GM20431 (cell line): Measurements from ENCODE around the gene HOXA3.

Experiments used
- in situ Hi-C: fragments of 300-500 bp; cut with MseI, MboI; formaldehyde crosslinking; loops from one replicate; pipeline ENCODE4 v1.15.0; 2020; ENCODE audit warnings: low sequenced_read_pairs; ENCODE audit not compliant: unreplicated experiment

HOXA3 gene

DNA sequence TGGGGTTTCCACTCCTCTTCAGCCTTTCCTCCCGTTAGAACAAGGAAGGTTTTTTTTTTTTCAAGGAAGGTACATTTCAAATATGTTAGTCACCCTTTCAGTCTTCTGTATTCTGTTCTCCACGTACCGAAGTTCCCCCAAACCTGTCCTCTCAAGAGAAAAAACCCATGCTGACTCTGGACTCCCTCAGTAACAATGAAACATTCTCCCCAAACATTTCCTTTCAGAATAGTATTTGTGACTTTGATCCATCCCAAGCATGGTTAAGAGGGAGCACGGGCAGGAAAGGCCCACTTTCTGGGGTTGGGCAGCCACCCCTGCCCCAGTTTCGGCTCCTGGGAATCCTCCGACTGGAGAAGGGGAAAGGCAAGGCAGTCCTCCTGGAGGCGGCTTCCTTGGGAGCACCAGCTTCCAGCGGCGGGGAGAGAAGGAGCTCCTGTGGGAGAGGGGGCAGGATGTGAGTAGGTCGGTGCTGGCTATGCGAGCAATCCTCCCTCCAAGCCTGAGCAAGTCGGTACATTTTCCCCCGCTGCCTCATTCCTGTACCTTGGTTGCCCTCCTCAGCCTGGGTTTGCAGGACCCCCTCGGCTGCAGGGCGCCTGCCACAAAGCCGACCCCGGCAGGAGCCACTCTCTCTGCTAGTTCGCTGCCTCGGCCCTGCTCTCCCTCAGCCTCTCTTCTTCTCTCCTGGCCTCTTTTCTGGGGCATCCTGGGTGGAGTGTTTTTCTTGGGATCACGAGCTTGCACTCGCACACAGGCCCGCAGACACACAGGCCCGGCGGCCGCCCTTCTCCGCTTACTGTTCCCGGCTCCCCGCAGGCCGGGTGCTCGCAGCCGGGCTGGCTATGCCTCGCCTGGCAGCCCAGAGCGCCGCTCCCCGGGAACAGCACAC, 54.5 kb downstream of the HOXA3 start:
- in situ Hi-C loops, result no loop called here

DNA sequence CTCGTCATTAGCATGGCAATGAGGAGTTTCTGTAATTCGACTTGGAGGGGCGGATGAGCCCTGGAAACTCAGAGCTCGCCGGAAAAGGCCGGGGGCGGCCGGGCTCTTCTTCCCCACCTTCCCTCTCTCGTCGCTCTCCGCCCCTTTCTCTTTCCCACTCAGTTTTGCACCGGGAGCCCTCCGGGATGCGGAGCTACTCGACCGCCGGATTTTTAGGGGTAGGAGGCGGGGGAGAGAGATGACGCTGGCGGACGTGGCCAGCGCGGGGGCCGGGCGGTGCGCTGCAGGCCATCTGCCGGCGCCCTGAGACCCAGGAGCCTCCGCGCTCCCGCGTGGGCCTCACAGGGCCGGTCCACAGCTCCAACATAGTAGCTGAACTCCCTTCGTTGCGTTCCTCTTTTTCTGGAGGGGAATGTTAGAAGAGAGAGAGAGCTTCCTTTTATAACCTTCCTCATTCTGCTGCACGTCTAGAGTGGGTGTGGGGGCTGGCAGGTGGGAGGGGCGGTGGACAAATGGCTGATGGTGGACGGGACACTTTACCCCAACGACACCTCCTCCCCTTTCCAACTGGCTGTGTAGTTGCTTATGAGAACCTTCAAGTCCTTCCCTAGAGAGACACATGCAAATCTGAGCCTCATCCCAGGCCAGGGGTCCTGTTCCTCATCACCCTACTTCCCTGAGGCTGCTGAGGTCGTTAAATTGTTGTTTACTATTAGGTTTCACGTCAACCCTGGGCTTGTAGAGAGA, 55.4 kb downstream of the HOXA3 start:
- in situ Hi-C loops, result no loop called here

DNA sequence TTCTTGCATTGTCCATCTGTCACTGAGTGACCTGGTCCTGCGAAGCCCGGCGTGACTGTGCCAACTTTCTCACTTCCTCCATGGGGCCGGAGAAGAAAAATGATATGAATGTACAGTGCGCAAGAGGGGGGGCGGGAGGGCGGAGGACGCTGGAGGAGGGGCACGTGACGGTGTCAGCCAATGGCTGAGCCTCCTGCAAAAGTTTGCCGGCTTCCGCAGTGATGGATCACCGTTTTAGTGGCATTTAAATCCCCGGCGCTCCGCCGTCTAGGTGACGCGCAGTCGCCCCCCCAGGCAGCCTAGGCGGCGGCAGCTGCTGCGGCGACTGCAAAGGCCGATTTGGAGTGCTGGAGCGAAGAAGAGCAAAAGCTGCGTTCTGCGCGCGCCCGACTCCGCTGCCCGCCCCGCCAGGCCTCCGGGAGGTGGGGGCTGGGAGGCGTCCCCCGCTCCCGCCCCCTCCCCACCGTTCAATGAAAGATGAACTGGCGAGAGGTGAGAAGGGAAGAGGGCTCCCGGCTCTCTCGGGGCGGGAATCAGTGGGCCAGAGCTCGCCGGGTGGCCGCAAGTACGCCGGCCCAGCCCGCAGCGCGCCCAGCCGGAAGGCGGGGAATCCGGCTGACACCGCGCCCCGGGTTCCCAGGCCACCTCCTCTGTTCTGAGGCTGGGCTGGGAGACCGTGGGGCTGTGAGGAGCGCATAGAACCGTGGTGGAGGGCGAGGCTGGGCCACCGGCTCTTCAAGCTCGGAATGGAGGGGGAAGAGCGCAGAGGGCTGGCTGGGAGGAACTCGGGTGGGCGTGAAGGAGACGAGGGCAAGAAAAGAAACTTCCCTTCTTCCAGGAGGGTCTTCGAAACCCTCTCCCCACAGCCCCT, 56.3 kb downstream of the HOXA3 start, which contains the start of gene HOXA1:
TSS of gene HOXA1 (minus strand) at position 104 of the 871 bp plus-strand sequence. CDS start at position 16, 88 bp downstream.
- in situ Hi-C loops, result no loop called here

DNA sequence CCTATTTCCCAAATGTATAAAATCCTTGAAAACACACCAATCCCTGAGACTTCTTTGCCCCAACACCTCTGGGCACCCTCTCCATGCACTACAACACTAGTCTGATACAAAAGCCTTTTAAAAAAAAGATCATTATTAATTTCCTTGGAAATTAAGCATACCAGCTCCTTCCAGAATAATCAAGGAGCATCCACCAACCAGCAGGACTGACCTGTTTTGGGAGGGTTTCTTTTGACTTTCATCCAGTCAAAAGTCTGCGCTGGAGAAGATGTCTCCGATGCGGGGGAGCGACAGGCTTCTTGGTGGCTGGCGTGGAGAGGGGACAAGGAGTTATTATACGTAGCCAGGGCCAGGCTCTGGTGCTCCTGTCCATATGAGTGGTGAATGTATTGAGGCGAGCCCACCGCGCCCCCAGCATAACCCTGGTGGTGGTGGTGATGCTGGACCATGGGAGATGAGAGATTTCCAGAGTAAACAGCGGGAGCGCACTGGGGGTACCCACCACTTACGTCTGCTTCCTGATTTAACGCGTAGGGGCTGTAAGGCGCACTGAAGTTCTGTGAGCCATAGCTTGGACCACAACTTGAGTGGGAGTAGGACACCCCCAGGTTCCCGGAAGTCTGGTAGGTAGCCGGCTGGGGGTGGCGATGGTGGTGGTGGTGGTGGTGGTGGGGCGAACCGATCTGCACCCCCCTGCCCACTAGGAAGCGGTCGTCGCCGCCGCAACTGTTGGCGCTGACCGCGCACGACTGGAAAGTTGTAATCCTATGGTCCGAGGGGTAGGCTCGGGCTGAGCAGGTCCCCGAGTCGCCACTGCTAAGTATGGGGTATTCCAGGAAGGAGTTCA, 57.1 kb downstream of the HOXA3 start:
- in situ Hi-C loops, result no loop called here

DNA sequence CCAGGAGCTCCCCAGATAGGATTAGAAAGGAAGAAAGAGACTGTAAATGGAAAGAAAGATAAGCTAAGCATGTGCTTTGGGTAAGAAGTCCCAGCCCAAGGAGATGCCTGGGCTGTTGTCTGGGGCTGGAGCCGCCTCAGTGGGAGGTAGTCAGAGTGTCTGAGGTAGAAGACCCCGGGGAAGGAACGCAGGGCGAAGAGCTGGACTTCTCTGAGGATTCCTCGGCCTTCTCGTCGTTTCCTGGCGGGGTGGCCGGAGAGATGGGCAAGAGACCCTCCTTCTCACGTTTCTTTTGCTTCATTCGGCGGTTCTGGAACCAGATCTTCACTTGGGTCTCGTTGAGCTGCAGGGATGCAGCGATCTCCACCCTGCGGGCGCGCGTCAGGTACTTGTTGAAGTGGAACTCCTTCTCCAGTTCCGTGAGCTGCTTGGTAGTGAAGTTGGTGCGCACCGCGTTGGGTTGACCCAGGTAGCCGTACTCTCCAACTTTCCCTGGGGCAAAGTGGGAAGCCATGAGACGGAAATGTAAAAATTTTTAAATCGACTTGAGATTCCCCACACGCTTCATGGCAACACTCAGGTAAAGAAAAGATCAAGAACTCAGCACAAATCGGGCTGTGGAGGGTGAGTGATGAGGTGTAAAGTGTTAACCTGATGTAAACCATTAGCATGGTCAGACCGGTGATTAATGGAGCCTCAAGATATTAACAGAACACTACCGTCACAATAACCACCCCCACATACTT, 57.9 kb downstream of the HOXA3 start:
- in situ Hi-C loops, result no loop called here

DNA sequence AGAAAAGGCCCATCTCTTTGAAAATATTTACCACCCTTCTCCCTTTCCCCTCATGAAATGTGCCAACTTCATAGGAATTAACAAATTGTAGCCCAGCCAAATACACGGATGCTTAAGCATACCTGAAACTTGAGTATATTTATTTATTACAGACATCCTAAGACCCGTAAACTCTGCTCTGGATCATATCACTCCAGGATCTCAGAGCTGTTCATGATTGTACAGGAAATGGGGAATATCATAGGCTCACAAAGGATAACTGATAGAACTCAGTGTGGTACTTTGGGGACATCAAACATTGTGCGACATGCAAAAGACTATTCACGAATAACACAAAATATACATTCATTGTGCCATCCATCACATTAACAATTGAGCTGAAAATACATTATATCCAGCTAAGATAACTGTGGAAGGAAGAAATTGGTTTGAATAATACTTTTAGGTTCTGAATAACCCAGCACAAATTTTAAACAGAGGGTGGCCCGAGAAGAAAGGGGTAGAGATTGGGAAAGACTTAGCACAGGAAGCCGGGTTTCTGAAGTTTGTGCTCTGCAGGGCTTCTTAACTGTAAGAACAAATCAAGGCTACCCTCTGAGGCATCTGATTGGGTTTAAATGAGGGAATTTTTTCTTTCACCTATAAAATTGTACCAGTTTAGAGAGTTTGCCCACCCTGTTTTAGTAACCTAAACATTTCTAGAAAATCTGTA, 59.0 kb downstream of the HOXA3 start:
- in situ Hi-C loops, result no loop called here

DNA sequence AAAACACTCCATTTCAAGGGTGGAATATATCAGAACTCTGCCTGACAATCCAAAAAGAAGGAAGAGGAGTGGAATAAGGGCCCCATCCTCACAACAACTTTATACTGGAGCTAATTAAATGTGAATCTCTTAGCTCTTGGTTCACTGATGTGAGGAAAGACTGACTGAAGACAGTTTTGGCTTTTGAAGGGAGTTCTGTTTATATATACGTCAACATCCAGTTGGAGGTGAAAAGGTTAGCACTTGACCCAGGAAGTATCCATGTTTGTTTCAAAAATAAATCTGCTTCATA, 59.6 kb downstream of the HOXA3 start:
- in situ Hi-C loops, result no loop called here

DNA sequence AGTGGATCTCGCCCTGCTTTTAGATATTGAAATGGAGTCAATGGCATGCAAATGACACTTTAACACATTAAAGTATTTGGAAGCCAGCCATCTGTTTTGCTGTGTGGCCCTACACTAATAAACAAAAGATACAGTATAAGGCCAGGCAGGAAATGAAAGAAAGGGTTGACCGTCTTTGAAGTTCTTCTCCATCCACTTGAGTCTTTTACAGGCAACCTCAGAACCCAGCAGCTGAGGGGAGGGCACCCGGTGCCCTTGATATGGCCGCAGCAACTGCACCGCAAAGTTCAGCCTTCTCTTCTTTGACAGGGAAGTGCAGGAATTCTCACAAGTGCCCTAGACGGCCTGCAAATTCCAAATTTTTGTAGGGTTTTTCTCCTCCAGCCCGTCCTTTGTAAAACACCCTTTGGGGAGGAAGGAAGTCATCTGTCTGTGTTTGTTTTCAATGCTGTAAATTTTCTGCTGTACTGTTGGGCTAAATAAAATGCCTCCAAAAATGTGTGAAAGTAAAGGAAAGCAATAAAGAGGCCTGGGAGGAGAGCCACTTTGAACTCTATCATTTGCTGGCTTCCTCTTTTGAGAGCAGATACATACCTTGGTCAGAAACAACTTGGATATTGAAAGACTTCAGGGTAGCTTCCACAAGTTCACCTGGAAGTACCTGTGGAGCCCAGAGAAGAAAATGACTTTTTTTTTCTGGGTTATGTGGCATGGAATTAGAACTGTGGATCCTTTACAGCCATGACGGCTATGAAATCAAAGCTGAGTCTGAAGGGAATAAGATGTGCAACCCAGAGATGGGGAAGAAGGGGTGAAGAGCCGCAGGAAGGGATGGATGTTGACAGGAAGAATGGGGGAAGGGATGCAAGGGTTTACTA, 60.2 kb downstream of the HOXA3 start:
- in situ Hi-C loops, result no loop called here

DNA sequence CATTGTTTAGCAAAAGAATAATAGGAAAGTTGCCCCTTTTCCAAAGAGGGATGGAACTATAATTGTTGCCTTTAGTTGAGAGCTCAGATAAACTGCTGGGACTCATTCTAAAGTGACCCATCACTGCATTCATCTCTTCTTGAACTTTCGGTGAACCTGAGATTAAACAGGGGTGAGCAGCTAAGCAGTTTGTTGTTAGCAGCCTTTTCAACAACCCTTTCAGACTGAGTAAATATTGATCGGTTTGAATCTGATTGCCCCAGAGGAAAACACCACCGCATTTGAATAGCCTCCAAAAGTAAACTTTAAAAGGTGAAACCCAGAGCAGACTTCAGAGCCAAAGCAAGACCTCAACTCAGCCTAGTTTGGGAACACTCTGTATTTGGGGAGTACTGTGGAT, 61.3 kb downstream of the HOXA3 start:
- in situ Hi-C loops, result no loop called here

DNA sequence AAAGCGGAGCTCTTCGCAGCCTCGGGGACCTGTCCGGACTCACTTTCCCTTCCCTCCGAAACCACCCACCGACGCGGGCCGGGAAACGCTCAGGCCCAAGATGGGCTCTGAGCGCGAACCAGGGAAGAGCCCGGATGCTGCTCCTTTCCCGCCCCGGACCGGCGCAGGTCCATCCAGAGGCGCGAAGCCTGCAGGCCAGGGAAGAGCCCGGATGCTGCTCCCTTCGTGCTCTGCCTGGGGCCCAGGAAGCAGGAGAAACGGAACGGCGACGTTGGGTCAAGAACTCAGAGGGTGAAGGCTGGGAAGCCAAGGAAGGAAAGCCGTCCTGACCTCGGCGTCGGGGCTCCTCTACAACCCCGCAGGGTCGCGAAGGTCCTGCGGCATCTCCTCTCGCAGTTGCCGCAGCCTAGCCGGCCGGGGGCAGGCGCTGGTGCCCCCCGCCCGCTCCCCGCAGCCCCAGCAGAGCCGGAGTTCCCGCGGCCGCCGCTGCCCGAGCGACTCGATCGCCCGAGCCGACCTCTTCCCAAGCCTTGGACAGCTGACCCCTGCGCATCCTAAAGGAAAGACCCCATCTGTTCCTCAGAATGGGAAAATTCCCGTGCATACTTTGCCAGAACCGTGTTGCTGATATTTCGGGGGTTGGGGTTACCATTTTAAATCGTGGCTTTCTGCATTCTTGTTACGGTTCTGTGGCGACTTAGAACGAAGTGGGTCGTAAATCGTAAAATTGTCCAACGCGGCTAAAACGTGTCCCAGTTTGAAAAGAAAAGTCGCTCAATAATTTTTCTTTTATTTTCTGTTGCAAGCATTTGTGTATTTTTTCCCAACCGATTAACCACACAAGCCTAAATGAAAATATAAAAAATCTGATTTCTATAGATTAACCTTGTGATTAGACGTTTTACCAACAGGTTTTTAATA, 64.1 kb downstream of the HOXA3 start:
- in situ Hi-C loops, result no loop called here

DNA sequence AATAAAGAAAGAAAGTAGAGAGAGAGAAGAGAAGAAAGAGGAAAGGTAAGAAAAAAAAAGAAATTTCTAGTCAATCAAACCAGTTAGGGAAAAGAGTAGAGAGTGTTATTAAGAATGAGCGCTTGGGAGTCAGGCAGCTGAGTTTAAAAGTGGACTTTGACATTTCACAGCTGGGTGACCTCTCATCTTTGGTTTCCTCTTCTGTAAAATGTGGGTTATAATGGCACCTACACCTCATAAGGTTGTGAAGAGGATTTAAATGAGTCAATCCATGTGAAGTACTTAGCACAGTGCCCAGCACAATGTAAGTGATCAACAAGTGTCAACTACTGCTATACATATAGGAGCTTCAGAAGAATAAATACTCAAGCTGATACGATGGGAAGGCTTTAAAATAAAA, 68.7 kb downstream of the HOXA3 start:
- in situ Hi-C loops, result no loop called here

DNA sequence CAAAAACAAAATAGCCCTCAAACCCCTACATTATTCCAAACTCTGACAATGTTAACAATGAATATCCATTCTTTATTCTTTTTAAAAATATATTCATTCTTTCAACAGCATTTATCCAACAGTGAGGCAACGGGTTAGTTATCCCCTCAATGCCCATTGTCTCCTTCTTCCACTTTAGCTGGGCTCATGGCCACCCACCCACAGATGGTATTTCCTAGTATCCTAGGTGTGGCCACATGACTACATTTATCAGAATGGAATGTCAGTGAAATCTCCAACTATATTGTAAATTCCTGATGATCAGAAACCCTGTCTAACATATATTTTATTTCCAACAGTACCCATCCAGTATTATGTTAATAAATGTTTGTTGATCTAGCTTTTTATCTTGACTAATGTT, 70.2 kb downstream of the HOXA3 start:
- in situ Hi-C loops, result no loop called here

DNA sequence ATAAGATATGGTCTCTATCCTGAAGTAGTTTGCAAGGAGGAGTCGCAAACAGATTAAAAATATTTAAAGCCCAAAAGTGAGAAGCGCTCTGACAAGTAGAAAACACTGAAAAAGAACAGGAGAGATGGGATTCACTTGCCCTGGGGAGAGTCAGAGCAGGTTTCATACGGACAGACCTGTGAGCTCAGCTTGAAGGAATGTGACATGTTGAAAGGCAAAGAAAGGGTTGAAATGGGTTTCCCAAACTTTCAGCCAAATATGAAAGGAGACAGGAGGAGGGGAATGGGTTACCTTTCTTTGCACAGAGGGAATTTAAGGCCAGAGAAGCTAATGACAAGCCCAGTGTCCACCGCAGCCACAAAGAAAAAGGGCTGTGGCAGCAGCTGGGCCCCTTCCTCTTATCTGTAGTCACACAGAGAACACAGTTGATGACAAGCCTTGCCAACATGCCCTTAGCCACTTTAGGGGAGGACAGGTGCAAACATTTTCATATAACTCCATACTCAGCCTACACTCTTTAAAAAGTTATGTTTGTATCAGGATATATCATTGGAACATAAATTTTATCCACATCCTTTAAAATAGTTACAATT, 71.4 kb downstream of the HOXA3 start:
- in situ Hi-C loops, result no loop called here

DNA sequence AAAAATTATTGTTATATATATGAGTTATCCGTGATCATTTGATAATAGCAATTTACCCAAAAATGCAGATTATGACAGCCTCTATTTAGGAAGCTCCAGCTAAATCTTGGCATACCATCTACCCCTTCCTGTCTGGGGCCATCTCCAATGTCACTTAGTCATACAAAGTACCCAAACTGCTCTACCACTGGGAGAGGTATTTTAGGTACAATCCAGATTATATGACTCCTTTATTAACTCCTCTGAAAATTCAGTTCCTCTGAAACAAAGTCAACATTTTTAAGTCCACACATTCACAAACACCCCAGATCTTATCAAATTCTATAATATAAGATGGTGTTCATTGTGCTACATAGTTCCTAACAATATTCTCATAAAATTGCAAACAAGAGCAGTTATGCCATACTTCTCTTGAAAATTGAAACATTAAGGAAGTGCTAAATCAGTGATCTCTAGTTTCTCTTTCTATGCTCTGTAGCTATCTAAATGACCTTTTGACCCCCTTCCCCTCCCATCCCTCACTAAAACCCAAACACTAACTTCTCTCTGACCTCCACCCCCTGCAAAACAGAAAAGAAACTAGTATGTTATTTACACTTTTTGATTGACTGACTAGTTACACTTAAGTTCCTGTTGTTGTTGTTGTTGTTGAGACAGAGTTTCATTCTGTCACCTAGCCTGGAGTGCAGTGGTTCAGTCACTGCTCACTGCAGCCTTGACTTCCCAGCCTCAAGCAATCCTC, 73.0 kb downstream of the HOXA3 start:
- in situ Hi-C loops, result no loop called here

DNA sequence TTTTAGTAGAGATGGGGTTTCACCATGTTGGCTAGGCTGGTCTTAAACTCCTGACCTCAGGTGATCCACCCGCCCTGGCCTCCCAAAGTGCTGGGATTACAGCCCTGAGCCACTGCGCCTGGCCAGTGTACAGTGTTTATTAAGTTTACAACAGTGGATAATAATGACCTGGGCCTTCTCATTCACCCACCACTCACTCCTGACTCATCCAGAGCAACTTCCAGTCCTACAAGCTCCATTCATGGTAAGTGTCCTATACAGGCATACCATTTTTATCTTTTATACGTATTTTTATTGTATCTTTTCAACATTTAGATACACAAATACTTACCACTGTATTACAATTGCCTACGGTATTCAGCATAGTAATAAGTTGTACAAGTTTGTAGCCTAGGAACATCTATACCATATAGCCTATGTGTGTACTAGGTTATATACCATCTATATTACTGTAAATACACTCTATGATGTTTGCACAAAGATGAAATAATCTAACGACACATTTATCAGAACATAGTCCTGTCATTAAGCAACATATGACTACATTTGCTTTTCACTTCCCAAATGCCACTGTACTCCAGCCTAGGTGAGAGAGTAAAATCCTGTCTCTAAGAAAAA, 73.7 kb downstream of the HOXA3 start:
- in situ Hi-C loops, result no loop called here
